Activated CD8-positive, alpha-beta memory T cell treated with anti-CD3 and anti-CD28 coated beads for 48 hours (primary cell): ENCODE results near the gene LMTK2.

Experiments
- DNase-seq, 3 experiments: peaks; one replicate each; pipeline ENCODE4 v3.0.0-alpha.2; 2020; ENCODE audit warnings: low read depth in 2 of 3, low spot score in 2 of 3

Gene LMTK2

DNA sequence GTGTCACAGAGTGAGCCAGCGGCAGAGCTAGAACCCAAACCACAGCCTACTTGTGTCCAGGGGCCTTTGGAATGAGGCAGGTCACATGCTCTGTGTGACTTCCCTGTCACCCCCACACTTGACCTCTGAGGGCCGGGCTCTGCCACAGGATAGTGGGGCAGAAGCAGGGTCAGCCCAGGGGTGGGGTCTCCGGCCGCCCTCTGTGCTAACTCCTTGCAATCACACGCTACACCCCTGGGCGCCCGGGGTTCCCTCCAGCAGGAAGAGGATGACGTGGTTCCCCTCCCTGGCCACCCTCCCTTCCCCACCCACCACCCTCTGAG, 125.6 kb downstream of the LMTK2 start:
- no peak for DNase-seq

DNA sequence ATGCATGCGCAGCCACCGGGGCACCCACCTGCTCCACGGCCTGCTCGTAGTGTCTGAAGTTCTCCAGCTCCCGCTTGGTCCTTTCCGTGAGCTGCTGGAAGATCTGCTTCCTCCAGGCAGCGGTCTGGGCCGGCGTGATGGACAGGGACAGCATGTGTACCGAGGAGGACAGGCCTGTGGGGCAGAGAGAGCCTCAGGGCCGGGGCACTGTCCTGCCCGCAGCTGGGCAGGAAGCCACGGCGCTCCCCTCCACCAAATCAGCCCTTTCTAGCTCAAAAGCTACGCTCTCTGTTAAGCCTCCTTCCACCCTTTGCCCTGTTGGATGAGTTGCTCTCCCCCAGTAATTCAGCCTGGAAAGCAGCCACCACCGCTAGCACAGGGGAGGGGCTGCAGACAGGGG, 126.1 kb downstream of the LMTK2 start:
- no peak for DNase-seq

DNA sequence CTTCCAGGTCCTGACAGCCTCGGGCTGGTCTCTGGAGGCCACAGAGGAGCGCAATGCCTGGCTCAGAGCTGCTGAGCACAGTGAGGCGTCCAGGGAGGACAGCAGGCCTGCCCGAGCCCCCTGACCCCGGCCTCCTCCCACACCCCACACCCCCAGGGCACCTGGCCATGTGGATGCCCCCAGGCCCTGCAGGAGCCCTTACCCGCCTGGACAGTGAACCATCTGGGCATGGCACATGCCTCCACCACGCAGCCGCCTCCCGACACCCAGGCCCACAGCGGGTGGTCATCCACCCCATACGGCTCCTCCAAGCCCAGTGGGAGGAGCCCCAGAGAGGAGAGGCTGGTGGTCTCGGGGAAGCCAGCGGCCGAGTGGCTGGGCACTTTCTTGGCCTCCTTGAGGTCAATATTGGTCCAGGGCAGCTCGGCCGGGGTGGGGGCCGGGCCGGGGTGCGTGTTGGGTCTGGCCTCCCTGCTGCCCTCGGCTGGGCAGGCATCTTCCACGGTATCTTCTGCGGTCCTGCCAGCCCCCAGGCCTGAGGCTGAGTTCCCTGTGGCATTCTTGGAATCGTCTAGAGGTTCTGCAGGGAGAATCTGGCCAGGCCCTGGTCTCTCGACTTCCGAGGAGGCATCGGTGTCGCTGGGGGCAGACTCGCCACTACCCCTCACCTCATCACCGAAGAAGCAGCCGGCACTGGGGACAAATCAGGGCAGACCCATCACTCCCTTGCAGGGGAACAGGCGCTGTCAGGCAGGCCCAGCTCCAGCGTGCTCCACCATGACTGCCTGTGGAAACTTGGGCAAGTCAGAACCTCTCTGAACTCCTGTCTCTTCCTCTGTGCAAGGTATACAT, 126.8 kb downstream of the LMTK2 start:
- DNase-seq: no peak

DNA sequence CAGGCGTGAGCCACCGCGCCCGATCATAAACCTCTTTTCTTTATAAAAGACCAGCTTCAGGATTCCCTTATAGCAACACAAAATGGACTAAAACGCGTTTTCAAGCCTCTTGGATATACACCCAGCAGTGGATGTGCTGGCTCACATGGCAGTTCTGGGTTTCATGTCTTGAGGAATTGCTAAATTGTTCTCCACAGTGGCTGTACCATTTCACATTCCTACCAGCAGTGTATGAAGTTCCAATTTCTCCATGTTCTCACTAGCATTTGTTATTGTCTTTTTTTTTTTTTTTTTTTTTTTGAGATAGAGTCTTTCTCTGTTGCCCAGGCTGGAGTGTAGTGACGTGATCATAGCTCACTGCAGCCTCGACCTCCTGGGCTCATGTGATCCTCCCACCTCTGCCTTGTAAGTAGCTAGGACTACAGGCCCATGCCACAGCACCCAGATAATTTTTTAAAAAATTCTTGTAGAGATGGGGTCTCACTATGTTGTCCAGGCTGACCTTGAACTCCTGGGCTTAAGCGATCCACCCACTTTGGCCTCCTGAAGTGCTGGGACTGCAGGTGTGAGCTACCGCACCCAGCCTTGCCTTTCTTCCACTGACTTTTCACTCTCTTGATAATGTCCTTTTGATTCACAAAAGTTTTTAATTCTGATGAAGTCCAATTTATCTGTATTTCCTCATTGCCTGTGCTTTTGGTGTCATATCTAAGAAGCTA, 127.9 kb downstream of the LMTK2 start:
- no peak for DNase-seq

DNA sequence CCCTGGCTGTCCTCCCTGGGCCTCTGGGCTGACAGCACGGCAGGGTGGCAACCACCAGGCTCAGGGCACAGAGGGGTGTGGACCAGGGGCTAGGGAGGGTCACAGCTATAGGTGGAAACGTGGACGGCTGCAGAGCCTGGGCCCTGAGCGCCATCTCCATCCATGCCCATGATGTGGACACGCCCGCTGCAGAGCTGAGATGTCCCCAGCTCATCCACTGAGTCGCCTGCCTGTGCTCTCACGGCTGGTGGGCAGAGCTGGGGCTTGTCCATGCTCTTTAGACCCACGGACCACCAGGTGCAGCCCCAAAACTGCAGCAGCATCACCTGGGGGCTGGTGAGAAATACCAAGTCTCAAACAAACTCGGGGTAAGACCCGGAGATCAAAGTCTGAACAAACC, 129.2 kb downstream of the LMTK2 start:
- no peak for DNase-seq

DNA sequence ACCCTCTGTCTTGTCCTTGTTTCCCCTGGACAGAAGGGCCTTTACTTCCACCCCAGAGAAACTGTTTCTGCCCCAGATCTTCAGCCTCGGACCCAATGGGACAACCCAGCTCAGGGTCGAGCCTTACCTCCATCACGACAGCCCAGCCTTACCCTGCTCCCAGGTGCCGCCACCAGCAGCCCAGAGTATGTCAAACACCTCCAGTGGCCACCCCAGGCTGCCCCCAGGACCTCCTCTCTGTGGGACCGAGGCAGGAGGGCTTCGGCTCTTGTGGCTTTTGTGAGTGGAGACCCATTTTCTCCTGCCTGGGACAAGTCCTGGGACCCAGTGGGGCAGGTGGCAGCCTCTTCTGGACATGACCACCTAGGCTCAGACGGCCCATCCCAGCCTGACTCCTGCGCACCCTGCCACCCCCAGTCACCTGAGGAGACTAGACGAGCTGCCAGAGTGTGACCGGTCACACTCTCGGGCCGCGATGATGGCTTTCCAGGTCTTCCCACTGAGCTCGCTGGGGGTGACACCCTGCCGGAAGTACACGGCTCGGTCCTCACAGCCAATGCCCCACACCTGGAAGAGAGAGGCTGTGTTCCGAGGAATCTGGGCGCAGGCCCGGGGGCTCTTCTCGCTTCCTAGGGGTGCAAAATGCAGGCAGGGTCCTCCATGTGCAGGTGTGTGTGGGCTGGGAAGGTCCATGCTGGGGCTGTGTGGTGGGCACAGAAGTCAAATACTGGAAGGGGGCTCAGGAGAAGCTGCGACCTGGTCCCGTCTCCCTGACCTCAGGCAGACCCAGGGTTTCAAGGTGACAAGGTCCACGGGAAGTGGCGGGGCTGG, 129.9 kb downstream of the LMTK2 start:
- no peak for DNase-seq

DNA sequence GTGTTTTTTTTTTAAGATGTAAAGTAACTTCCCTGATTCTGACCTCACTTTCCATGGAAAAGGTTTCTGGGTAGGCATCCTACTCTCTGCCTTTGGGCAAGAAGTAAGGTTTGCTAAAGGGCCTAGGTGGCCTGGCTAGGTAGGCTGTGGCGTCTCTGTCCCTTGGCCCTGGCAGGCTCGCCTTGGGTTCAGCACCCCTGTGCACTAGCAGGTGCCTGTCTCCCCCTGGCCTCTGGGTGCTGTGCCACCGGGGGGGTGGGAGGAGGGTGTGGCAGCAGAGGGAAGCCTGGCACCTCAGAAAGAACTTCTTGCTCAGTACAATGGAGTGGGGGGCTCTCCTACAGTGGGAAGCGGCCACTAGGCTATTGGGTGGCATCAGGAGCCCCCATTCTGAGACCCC, 131.4 kb downstream of the LMTK2 start:
- DNase-seq: no peak

DNA sequence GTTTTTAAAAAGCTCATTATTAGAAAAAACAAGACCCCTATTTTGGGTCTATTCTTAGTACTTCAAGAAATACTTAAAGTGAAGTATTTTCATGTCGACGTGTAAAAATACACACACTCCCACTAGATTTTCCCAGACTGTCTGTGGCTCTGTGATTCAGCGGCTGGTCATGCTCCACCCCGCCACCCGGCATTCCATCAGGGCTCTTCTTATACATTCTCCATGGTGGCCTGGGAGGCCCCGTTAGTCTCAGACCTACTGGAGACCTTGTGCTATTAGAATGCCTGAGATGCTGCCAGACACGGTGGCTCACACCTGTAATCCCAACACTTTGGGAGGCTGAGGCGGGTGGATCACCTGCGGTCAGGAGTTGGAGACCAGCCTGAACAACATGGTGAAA, 132.3 kb downstream of the LMTK2 start:
- DNase-seq: no peak

DNA sequence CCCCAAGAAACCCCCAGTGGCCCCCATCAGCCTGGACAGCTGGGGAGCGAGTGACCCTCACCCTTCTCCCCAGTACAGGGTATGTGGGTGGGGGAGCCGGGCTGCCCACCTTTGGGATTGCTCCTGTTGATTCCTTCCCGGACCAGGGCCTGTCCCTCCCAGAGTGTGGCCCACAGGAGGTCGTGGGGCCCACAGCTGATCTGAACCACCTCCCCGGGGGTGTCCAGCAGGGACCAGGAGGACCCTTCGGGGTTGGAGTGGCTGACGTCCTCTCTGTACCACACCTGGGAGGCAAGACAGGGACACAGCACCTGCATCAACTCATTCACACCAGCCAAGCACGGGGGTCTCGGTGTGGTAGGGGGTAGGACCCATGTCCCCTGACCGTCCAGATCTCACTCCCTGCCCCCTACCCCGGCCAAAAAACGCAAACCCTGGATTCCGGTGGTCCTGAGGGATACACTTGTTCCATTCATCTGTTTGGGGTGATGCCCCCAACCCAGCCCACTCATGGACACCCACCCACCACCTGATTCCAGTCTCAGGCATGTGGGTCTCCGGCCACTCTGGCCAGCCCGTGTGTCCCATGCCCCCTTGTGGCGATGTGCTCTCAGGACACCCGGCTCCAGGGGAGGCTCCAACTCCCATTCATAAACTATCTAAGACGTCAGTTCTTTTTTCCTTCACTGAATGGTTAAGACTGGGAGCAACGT, 134.5 kb downstream of the LMTK2 start:
- DNase-seq: no peak

DNA sequence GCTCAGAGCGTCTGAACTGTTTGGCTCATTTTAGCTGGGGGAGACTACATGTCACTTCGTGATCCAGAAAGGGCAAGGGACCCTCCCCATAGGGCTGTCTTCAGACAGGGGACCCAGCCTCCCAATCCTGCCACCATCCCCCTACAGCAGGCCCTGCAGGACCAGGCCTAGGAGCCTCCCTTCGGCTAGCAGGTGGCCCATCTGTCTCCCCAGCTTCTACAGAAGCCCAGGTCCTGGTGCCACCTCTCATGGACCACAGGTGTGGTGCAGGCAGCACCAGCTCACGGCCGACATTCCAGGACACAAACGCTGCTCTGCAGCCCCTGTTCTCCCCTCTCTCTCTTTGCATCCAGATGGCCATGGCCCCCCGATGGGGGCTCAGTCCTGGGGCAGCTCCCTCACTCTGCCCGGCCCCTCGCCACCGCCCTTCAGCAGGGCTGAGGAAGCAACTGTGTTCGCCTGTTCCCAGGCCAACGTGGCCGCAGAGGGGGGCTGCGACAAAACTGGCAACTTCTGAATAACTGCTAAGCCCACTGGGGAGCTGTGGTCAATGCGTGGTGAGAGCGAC, 135.1 kb downstream of the LMTK2 start:
- no peak for DNase-seq

DNA sequence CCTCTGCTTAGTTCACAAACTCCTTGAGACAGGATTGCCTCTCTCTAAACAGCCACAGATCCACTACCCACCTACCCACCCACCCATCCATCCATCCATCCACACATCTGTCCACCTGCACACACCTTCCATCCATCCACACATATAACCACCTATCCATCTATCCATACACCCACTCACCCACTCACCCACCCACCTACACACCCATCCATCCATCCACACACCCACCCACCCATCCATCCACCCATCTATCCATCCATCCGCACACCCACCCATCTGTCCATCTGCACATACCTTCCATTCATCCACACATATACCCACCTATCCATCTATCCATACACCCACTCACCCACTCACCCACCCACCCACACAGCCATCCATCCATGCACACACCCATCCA, 135.7 kb downstream of the LMTK2 start:
- no peak for DNase-seq

DNA sequence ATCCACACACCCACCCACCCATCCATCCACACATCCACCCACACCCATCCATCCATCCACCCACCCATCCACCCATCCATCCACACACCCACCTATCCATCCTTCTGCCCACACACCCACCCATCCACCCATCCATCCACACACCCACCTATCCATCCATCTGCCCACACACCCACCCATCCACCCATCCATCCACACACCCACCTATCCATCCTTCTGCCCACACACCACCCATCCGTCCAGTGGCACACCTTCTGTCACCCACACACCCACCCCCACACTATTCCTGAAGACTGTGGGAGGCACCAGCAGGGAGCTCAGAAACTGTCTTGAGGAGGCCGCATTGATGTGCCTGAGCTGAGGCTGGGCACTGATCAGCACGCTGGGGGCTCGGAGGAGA, 136.3 kb downstream of the LMTK2 start:
- no peak for DNase-seq

DNA sequence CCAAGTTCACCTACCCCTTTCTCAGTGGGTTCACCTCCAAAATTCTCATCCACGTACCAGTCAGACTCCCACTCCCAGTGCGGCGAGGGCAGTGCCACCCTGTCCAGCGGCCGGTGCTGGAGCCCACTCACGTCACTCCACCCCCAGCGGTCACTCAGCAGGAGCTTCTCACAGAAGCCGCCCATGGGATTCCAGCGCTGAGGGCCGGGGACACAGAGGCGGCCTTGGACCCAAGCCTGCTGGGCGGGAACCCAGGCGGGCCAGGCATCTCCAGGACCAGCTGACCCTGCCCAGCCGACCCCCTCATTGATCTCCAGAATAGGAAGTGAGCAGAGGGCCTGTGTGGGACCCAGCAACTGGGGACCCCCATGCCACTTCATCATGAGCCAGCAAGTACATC, 138.2 kb downstream of the LMTK2 start:
- DNase-seq: no peak

DNA sequence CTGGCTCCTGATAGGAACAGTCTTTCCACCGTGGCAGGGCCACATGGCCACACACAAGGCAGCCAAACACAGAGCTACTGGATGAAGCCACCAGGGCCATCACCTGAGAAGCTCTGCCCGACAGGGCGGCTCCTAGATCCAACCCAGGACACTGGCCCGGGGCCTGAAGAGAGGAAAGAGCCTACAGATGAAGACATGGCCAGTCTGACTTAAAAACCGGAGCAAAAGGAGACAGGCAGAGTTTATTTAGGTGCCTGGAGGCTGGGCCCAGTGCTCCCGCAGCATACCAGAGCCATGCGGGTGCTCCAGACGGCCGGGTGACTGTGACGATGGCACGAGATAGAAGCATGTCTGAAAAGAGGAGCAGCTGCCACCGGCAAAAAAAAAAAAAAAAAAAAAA, 141.5 kb downstream of the LMTK2 start:
- no peak for DNase-seq

DNA sequence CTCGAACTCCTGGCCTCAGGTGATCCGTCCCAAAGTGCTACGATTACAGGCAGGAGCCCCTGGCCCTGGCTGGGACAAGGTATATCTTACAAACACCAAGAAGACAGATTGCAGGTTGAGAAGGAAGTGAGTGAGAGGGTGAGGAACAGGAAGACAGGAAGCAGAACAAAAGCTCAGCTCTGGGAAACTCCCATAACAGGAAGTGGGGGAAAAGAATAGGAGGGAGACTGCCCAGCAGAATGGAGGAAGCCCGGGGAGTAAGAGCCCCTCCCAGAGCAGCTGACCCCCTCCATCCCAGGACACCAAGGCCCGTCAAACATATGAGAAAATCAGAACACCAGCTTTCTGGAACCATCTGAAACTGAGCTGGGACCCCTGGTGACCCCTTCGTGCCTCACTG, 142.4 kb downstream of the LMTK2 start:
- no peak for DNase-seq

DNA sequence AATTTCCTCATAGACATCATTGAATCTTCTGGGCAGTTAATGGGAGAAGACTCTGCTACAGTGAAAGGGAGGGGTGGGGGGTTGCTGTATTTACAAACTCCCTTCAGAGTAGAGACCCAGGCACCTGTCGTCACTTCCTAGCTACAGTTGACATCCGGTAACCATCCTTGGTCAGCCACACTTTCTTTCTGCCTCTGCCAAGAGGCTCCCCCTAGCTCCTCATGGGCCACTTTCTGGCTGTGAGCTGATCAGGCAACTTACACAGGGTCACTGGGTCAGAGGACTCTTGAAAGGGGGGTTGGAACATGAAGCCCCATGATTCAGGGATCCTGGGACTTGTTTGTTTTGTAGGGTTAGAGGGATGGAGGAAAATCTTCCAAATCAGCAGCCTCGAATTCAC, 144.1 kb downstream of the LMTK2 start:
- DNase-seq: peak in 2 of 3 experiments; percentile 12 to 21

DNA sequence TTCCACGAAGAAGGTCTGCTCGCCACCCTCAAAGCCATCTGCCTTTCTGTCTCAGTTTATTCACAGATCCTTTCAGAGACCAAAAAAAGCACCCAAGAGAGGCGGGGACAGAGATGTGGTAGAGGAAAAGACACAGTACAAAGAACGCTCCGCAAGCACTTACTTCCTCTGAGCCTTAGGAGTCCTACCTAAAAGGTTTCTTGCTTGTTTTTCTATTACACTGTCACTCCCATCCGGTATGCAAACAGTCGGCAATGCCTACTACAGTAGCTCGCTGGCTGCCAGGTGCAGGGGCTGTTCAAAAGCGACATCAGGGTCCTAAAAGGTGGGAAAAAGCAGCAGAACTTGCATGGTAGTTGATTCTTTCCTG, 144.6 kb downstream of the LMTK2 start:
- no peak for DNase-seq

DNA sequence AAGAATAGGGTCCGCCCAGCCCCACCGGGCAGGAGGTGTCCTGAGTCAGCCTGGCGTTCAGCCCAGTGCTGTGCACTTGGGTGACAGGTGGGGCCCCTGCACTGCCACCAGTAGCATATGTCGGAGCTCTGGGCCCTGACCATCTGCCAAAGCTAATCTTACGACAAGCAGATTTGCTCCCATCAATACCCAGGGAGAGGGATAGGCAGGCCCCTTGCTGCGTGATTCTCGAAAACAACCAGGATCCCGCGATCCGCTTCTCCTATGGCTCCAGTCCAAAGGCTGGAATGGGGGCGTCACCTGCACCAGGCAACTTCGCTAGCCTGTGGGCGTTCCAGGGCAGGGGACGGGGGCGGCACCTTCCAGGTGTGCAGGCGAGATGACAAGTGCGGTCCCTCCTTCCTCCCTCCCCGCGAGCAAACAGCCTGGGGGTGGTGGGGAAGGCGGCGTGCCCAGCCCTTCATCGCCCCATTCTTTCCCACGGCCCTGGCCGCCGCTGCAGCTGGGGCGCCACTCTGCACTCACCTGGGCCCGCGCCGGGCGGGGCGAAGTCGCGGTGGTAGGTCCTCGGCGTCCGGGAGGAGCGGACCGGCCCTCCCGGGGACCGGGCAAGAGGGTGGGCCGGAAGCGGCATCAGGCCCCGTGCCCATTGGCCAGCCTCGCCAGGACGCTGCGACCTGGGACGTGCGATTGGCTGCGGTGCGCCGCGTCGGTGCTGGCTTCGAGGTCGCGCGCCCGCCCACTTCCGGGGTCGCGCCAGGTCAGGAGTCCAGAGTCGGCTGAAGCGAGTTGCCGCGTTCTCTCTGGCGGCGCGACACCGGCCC, 145.2 kb downstream of the LMTK2 start, which contains the start of gene TECPR1:
TECPR1 (minus strand) TSS at position 632 of the 824 bp plus-strand sequence. CDS start 6,086 bp downstream, outside the sequence.
- DNase-seq: peak; percentile 67 to 85 (median 85)

DNA sequence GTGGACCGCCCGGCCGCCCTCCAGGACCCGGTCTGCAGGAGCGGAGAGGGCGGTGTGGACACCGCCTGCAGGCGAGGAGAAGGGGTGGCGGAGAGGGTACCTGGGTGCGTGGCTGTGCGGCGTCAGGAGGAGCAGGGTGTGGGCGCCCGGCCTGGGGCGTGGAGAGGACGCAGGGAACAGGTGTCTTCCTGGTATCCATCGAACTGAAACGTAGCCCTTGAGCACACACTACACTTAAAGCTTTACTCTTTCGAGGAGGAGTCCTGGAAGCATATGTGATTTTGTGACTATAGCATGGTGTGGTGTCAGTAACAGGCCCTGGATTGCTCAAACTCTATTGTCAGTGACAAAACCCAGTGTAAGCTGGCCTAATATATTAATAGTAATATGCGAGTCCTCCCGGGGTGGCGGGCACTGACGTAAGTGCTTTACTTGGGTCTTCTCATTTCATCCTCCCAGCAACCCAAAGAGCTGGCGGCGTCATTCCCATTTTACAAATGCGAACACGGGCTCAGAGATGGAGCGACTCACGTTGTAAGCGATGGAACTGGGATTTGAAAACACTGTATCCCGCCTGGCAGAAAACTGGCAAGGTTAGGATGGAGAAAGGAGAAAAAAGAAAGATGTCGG, 145.9 kb downstream of the LMTK2 start:
- DNase-seq: no peak

DNA sequence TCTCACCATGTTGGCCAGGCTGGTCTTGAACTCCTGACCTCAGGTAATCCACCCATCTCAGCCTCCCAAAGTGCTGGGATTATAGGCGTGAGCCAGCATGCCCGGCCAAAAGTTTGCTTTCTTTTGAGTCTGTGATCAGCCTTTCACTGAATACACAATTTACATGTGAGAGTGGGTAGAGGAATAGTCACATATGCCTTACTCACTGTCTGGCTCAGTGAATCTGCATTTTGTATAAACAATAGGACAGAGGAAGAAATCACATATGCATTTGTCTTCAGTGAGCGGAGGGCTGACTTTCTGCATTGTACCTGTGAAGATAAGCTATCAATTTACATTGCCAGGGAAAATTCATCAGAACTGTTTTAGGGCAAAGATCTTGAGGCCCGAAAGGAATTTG, 147.9 kb downstream of the LMTK2 start:
- no peak for DNase-seq
